ENCODE results near the gene GNAI3.

- TF ChIP-seq TEAD4 (IDR thresholded peaks at IDR 0.05) (no peak), EGR1 (IDR thresholded peaks at IDR 0.05) (no peak), EP300 (IDR thresholded peaks at IDR 0.05; ENCODE audit: borderline replicate concordance) (no peak), RAD21 (IDR thresholded peaks at IDR 0.05; ENCODE audit: low read depth) (peak; percentile 93)
- TF ChIP-seq, protein P1, sequence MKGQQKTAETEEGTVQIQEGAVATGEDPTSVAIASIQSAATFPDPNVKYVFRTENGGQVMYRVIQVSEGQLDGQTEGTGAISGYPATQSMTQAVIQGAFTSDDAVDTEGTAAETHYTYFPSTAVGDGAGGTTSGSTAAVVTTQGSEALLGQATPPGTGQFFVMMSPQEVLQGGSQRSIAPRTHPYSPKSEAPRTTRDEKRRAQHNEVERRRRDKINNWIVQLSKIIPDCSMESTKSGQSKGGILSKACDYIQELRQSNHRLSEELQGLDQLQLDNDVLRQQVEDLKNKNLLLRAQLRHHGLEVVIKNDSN (IDR thresholded peaks at IDR 0.05) = no peak
Observed at GRCh38 chr1:109532365-109533136, 15.9 kb upstream of the GNAI3 start.

Measured in Ishikawa (cell line).